Liver (tissue), 3 donors: ENCODE measurements around the gene CACHD1.

Experiments
- CTCF ChIP-seq: fragments of 150-350 bp; IDR thresholded peaks from 2 replicates; pipeline ENCODE4 v1.5.1; 2017; ENCODE audit warnings: improper control_type of control experiment, low read depth, low read length; ENCODE audit not compliant: missing input control
- FOXA1 ChIP-seq: IDR thresholded peaks from 2 replicates; pipeline ENCODE4 v1.6.1; 2016; ENCODE audit warnings: antibody characterized with exemption
- HNF4G ChIP-seq: IDR thresholded peaks from 2 replicates; pipeline ENCODE4 v1.6.1; 2016; ENCODE audit warnings: antibody characterized with exemption
- MAX ChIP-seq: IDR thresholded peaks from 2 replicates; pipeline ENCODE4 v1.6.1; 2016; ENCODE audit warnings: antibody characterized with exemption
- SP1 ChIP-seq: IDR thresholded peaks from 2 replicates; pipeline ENCODE4 v1.6.1; 2018; ENCODE audit warnings: antibody characterized with exemption, mild to moderate bottlenecking
- ZBTB33 ChIP-seq: IDR thresholded peaks from 2 replicates; pipeline ENCODE4 v1.6.1; 2016; ENCODE audit warnings: antibody characterized with exemption
- donor health status: healthy.
- donor health status: healthy.

GRCh38 chr1:64545118-64545843 is 75.4 kb downstream of the CACHD1 start:
- TF ChIP-seq CTCF (no peak), SP1 (no peak), ZBTB33 (no peak), FOXA1 (no peak), HNF4G (no peak), MAX (no peak)
